Fibroblast of the aortic adventitia (primary cell): ENCODE measurements around the gene MEIS1. TPM values are rescaled to one million over a fixed set of nuclear protein-coding genes. Genes with fewer than 3 reads are reported as not detected.
A peak's percentile ranks its signal among the peaks of the same experiment; 100 is the strongest.

Source experiments
- DNase-seq: peaks from one replicate; pipeline ENCODE4 v3.0.0-alpha.2; 2010; ENCODE audit warnings: low read depth
- H3K4me3 ChIP-seq: 2 replicates; pipeline ENCODE4 v1.5.1; 2011; ENCODE audit warnings: low read depth, mild to moderate bottlenecking, control low read depth, low read length, moderate library complexity
- CTCF ChIP-seq: IDR thresholded peaks from 2 replicates; pipeline ENCODE4 v1.5.1; 2011; ENCODE audit warnings: mild to moderate bottlenecking, low read length, control low read depth, inconsistent platforms; ENCODE audit not compliant: insufficient read depth
- total RNA-seq: library from RNA; depleted of rRNA; stranded (reverse); fragments of >200 nt; gene quantifications from 2 replicates; pipeline ENCODE4 v1.2.3, GENCODE V29; 2012; ENCODE audit warnings: low replicate concordance

Gene MEIS1
- total RNA-seq, 1 donor = 78.2 TPM

GRCh38 chr2:66562304-66562685 is 127.4 kb downstream of the MEIS1 start:
- no peak for DNase-seq
- TF ChIP-seq CTCF = no peak

GRCh38 chr2:66563473-66563872 is 128.5 kb downstream of the MEIS1 start:
- no peak for TF ChIP-seq CTCF
- H3K4me3 ChIP-seq = no peak overlapping the region
- no peak for DNase-seq

More at GRCh38 chr2:66562304-66562685, 127.4 kb downstream of the MEIS1 start:
- no peak overlapping the region for H3K4me3 ChIP-seq

- TF ChIP-seq CTCF = no peak
- peak; percentile 73 for DNase-seq
- no peak overlapping the region for H3K4me3 ChIP-seq
Measured at GRCh38 chr2:66565291-66565690, 130.4 kb downstream of the MEIS1 start.

- no peak overlapping the region for H3K4me3 ChIP-seq
- no peak for DNase-seq
- TF ChIP-seq CTCF = no peak
Measured at GRCh38 chr2:66566726-66567399, 131.9 kb downstream of the MEIS1 start.

- TF ChIP-seq CTCF = no peak
- no peak for DNase-seq
- H3K4me3 ChIP-seq = no peak overlapping the region
Measured at GRCh38 chr2:66567729-66568128, 132.8 kb downstream of the MEIS1 start.

- no peak overlapping the region for H3K4me3 ChIP-seq
- no peak for TF ChIP-seq CTCF
Measured at GRCh38 chr2:66568650-66569300, 133.8 kb downstream of the MEIS1 start.

More at GRCh38 chr2:66568650-66569300, 133.8 kb downstream of the MEIS1 start:
- no peak for DNase-seq
